ENCODE data around the gene STON1. TPM values are rescaled to one million over a fixed set of nuclear protein-coding genes. Genes with fewer than 3 reads are reported as not detected.

The STON1 gene
- total and polyA plus RNA-seq, 2 of the 8 experiments (the other 6 are each of a cell fraction or from before 2014, with no cell fraction given): 5.0 to 10.1 TPM

DNA sequence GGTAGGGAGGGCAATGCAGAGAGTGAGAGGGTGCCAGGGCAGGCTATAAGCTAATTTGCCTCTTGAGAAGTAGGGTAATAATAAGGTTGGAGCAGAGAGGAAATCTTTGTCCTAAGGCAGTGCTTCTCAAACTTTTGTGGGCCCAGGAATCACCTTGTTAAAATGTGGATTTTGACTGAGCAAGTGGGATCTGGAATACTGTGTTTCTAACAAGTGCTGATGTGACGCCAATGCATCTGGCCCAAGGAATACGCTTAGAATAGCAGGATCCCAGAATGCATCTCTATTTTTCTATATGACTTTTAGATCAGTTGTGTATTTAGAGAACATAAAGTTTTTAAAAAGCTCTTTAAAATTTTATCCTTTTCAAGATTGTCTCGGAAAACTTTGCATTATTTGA is 58.0 kb downstream of the STON1 start (continued):
- TF ChIP-seq NRF1 (IDR thresholded peaks at IDR 0.05; ENCODE audit: low read depth, low read length) (no peak), ASH2L (IDR thresholded peaks at IDR 0.05; ENCODE audit: low read length) (no peak), CEBPB (IDR thresholded peaks at IDR 0.05; ENCODE audit: low read depth, low read length) (no peak), MAFK (IDR thresholded peaks at IDR 0.05; ENCODE audit: low read depth, low read length) (no peak), JUN (IDR thresholded peaks at IDR 0.05; ENCODE audit: low read depth, low read length) (no peak), SP1 (IDR thresholded peaks at IDR 0.05; ENCODE audit: low read depth, low read length) (no peak), TEAD4 (IDR thresholded peaks at IDR 0.05; ENCODE audit: low read depth, low read length) (no peak), NANOG (IDR thresholded peaks at IDR 0.05; ENCODE audit: insufficient read depth, low read depth, low read length, poor library complexity, severe bottlenecking) (no peak), CREB1 (IDR thresholded peaks at IDR 0.05) (no peak)
